Umbilical cord (tissue), 1 donor: ENCODE measurements around the gene SBF2. TPM values are rescaled to one million over a fixed set of nuclear protein-coding genes. Genes with fewer than 3 reads are reported as not detected.

Experiments used
- total RNA-seq: library from RNA; depleted of rRNA; stranded (reverse); fragments of >200 nt; gene quantifications from one replicate; pipeline ENCODE4 v1.2.3, GENCODE V29; 2014; ENCODE audit warnings: low replicate concordance; ENCODE audit not compliant: insufficient read depth

Gene SBF2
- total RNA-seq, 1 donor from 2014 or later, result 85.7 TPM

Other genes with a start within 250 kb of the SBF2 start
- gene ADM, start 10.9 kb upstream of the SBF2 start, total RNA-seq, result 31.5 TPM
- gene AMPD3, start 161.0 kb upstream of the SBF2 start, total RNA-seq, result 6.0 TPM
- 32.0 TPM for gene RNF141, start 247.0 kb upstream of the SBF2 start, total RNA-seq